ENCODE results near the gene KIAA1549.
"Not testable (repeated sequence)": the region's sequence is repeated elsewhere in the genome, so short reads cannot be mapped to it uniquely, and the experiment has no call there.

The KIAA1549 gene

DNA sequence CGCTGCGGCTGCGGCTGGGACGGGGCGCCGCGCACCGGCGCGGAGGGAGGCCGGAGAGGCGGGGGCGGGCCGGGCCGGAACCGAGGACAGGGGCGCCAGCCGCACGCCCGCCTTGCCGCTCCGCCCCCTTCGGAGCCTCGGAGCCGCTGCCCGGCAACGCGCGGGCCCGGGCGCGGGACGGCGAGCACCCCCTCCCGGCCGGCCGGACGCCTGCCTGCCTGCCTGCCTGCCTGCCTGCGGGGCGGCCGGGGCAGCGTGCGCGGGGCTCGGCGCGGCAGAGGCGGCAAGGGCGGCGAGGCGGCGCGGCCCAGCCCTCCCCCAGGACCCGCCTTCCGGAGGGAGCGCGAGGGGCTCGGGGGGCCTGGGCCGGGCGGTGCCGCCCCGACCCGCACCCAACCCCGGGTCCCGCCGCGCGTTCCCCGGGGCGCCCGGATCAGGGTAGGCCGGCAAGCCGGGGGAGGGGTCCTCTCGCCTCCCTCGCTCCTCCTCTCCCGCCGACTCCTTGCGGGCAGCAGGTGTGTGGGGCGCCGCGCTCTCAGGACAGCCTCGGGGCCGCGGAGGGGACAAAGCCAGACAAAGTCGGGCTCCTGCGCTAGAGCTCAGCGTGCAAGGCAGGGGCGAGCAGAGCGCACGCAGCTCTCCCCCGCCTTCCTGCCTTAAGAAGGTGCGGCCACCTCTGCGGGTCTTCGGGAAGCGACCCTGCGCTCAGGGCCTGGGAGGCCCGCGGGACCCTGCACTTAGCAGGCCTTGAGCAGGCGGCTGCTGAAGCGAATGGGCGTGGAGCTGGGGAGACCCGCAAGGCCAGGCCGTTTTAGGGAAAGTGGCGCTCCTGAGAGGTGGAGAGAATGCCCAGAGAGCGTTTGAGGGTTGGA, at the start of gene KIAA1549:
KIAA1549 (minus strand) TSS at position 58 of the 872 bp plus-strand sequence. CDS start 120 bp downstream, outside the sequence.
- peak; percentile 82 for DNase-seq

DNA sequence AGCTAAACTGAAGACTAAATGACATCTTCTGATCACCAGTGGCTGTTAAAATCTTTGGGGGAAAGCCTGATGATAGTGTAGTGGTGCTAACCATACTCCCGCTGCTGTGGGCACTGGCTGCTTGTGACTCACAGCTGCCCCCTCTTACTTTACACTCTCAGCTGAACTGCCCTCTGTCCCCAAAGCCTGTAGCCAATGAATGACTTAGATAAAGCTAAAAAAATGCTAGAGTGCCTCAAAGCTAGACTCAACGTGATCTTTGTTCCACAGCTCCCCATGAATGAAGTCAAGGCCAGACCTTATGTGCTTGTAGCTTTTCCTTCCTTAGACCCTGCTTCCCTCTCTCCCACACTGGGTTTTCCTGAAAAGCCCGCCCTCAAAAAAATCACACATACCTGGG, 48.2 kb upstream of the KIAA1549 start:
- no peak for DNase-seq

- DNase-seq = no peak
Measured at GRCh38 chr7:139026551-139026950, 45.4 kb upstream of the KIAA1549 start.

GRCh38 chr7:139025861-139026260, 44.7 kb upstream of the KIAA1549 start:
- not testable (repeated sequence) for DNase-seq

DNA sequence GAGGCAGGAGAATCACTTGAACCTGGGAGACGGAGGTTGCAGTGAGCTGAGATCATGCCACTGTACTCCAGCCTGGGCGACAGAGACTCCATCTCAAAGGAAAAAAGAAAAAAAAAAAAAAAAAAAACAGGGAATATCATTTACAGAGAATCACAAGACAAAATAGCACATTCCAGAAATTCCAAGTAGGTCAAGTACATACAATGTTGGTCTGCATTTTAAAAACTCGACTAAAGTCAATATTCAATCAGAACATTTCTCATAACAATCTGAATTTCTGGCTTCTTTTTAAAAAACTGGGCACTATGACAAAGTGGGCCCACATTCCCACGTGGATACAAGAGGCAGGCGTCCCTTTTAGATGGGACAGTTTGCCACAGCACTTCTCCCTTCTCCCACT, 41.9 kb upstream of the KIAA1549 start:
- no peak for DNase-seq

GRCh38 chr7:139022286-139022685, 41.1 kb upstream of the KIAA1549 start:
- DNase-seq = no peak

- DNase-seq = no peak
Measured at GRCh38 chr7:139018910-139019309, 37.7 kb upstream of the KIAA1549 start.

GRCh38 chr7:139016931-139017511, 35.8 kb upstream of the KIAA1549 start:
- peak; percentile 74 for DNase-seq

GRCh38 chr7:139011373-139011772, 30.2 kb upstream of the KIAA1549 start:
- DNase-seq = no peak

DNA sequence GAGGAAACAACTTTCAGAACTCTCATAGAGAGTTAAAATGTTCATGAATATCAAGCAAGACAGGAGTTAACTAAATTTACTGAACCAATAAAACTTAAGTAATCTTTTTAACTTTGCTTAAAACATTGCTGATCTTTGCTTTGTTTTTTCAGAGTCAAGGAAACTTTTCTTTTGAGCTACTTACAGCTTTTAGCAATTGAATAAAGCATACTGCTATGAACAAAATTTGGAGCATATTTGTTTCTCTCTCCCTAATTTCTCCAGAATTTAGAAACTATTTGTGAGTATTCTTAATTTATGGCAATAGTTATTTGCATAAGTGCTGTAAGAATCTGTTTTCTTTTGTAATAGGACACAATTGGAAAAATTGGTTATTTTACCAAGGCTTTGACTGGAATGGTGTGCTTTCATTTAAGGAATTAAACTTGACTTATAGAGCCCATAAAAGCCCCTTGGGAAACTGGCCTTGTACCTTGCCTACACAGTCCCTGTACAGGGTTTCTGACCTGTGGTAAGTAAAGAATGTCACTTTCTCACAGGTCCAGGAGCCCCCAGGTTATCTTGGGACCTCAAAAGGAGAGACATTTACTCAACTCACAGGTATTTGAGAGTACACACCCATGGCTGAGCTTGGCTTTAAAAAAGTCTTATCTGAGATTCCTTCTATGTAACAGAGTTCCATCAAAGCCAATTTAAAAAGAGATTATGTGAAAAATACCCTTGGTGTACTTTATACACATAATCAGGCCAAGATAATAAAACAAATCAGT, 23.3 kb upstream of the KIAA1549 start:
- no peak for DNase-seq

- no peak for DNase-seq
Measured at GRCh38 chr7:138999414-138999813, 18.2 kb upstream of the KIAA1549 start.

- no peak for DNase-seq
Measured at GRCh38 chr7:138992052-138992531, 10.9 kb upstream of the KIAA1549 start.

DNA sequence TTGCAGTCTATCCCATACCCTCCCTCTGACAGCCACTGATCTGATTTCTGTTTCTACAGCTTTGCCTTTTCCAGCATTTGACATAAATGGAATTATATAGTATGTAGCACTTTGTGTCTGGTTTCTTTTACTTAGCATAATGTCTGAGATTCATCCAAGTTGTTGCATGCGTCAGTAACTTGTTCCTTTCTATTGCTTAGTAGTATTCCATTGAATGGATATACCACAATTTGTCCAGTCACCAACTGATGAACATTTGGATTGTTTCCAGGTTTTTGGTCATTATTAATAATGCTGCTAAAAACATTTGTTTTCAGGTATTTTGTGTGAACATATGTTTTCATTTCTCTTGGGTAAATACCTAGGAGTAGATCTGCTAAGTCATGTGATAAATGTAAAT, 6.5 kb upstream of the KIAA1549 start:
- DNase-seq = no peak

- DNase-seq = no peak
Measured at GRCh38 chr7:138982204-138982623, 1.0 kb upstream of the KIAA1549 start.

DNA sequence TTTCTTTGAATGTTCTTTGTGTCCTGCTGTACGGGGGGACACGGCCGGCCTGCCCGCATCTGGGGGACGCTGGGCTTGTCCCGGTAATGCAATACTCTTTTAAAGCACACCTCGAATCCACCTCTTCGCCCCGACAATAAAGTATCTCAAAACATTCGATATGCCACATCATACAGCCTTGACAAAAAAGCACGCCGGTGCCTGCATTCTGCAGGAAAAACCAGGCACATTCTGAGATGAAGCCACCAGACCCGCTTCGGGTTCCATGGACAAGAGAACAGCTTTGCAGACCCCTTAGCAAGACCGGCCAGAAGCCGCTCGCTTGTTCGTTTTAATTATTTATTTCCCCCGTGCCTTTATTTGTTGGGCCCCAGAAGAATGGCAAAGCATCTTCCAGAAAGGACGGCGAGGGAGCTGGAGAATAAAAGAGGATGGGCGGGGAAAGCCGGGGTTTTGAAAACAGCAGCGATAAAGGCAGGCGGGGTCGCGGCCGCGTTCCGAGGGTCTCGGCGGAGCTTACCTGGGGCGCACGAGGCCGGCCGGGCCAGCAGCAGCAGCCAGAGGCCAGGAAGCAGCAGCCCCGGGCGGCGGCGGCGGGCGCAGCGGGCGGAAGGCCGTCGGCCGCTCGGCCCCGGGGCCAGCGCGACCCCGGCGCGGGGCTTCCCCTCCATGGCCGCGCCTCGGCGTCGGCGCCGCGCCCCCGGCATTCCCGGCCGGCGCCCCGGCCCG, 462 bp downstream of the KIAA1549 start:
- peak; percentile 38 for DNase-seq

DNA sequence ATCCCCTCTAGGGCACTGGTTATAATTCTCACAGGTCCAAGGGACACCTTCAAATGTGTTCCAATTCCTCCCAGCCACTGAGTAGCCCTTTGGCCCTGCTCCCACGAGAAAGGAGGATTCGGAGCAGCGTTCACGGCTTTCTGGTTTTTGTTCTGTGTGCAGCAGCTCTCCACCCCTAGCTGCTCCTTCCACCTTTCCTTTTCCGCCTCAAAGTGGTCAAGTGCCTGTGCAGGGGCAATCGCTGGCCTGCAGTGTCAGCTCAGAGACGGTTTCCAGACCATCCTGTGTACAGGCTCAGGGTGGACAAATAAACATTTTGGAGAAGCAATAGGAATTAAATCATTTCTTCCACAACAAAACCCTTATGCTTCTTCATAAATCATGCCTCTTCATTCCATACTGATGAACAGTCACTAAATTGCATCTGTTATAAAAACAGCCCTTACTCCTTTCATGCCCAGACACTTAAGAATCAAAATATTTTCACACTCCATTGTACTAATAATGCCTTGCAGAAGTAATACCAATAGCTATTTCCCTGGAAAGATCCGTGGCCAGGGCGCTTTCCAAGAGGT, 1.1 kb downstream of the KIAA1549 start:
- DNase-seq = no peak

- DNase-seq = no peak
Measured at GRCh38 chr7:138979226-138979979, 1.8 kb downstream of the KIAA1549 start.

GRCh38 chr7:138978541-138979184, 2.5 kb downstream of the KIAA1549 start:
- DNase-seq = no peak

- DNase-seq = not testable (repeated sequence)
Measured at GRCh38 chr7:138976161-138976560, 5.0 kb downstream of the KIAA1549 start.

GRCh38 chr7:138975343-138976104, 5.7 kb downstream of the KIAA1549 start:
- DNase-seq = no peak

All from femur (tissue), 1 donor.